ENCODE results near the gene HSBP1L1. TPM values are rescaled to one million over a fixed set of nuclear protein-coding genes. Genes with fewer than 3 reads are reported as not detected.

HSBP1L1 gene
- total and polyA plus RNA-seq, 2 donors (not counting 3 experiments of a cell fraction or from before 2014, with no cell fraction given): 5.2 to 7.1 TPM

DNA sequence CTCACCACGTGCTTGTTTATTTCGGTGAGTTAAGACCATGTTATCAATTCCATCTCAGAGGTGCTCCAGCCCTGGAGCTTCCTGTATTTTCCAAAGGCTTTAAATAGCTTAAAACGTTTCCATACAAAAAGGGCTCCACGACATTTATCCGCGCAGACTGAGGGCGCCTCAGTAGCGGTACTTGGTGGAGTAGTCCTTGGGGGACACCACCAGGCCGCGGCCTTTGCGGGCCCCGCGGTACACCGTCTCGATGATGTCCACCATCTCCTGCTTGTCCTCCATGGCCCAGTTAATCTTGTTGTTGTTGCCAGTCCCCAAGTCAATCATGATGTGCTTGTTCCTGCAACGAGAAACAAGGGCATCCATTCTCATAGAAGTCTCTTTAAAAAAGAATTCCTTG lies 9.1 kb downstream of the HSBP1L1 start:
- no peak for FAIRE-seq
- no peaks in the 10 kb centered on the region for H3K27me3 ChIP-seq (ENCODE audit: control insufficient read depth in 2 of 2, insufficient read depth in 2 of 2, low read length in 2 of 2)
- H3K4me2 ChIP-seq (ENCODE audit: insufficient read depth, low read length): no peak overlapping the region
- intact Hi-C loops (cut with micrococcal nuclease): no loop called here
- H3K79me2 ChIP-seq (ENCODE audit: control insufficient read depth, insufficient read depth, low read length): peaks cover 51% of the 10 kb centered on the region
- no peak overlapping the region for H2AFZ ChIP-seq (ENCODE audit: low read depth, low read length)
- no peak overlapping the region for H3K4me3 ChIP-seq (replicated peaks in 1 of 3; ENCODE audit: insufficient read depth in 1 of 3, low read depth in 1 of 3, low read length in 3 of 3)
- H3K9me3 ChIP-seq (replicated peaks; ENCODE audit: control insufficient read depth, insufficient read depth, low read length): no peaks in the 10 kb centered on the region
- H3K9ac ChIP-seq (replicated peaks; ENCODE audit: extremely low read depth, insufficient read depth, low read length): no peak overlapping the region
- DNase-seq (ENCODE audit: low read depth, low spot score): no peak
- no TSS peak for BruUV-seq (replicated peaks)
- H3K9me1 ChIP-seq (replicated peaks; ENCODE audit: control insufficient read depth, extremely low read depth, insufficient read depth, low read length): no peaks in the 10 kb centered on the region
- H3K4me1 ChIP-seq (ENCODE audit: control insufficient read depth, extremely low read depth, insufficient read depth, low read length): no peaks in the 10 kb centered on the region
- no peaks in the 10 kb centered on the region for H4K20me1 ChIP-seq (replicated peaks; ENCODE audit: control insufficient read depth, extremely low read depth, insufficient read depth, low read length)
- ChIA-PET CTCF (no interaction called here), POLR2A (no interaction called here)
- dilution Hi-C loops (cut with MboI; ENCODE audit: extremely low pct_ligation_motif_present, low sequenced_read_pairs): no loop called here
- no peak overlapping the region for H3K27ac ChIP-seq (ENCODE audit: insufficient read depth, low read depth, low read length)
- peaks cover 0 to 16% of the 10 kb centered on the region in 2 experiments for H3K36me3 ChIP-seq (ENCODE audit: control insufficient read depth in 2 of 2, extremely low read depth in 1 of 2, insufficient read depth in 2 of 2, low read length in 2 of 2)
- TF ChIP-seq FOS (IDR thresholded peaks at IDR 0.05; ENCODE audit: borderline replicate concordance, insufficient read depth, low read length): no peak
- no peak for TF ChIP-seq POLR2AphosphoS5 (IDR thresholded peaks at IDR 0.05; ENCODE audit: insufficient read depth, low read depth, low read length)
- TF ChIP-seq, protein P1, sequence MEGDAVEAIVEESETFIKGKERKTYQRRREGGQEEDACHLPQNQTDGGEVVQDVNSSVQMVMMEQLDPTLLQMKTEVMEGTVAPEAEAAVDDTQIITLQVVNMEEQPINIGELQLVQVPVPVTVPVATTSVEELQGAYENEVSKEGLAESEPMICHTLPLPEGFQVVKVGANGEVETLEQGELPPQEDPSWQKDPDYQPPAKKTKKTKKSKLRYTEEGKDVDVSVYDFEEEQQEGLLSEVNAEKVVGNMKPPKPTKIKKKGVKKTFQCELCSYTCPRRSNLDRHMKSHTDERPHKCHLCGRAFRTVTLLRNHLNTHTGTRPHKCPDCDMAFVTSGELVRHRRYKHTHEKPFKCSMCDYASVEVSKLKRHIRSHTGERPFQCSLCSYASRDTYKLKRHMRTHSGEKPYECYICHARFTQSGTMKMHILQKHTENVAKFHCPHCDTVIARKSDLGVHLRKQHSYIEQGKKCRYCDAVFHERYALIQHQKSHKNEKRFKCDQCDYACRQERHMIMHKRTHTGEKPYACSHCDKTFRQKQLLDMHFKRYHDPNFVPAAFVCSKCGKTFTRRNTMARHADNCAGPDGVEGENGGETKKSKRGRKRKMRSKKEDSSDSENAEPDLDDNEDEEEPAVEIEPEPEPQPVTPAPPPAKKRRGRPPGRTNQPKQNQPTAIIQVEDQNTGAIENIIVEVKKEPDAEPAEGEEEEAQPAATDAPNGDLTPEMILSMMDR (IDR thresholded peaks at IDR 0.05; ENCODE audit: extremely low read depth in 1 of 2, insufficient read depth in 1 of 2, low read depth in 1 of 2, low read length in 2 of 2): no peak
- TF ChIP-seq GATA2 (IDR thresholded peaks at IDR 0.05; ENCODE audit: insufficient read depth, insufficient read length, low read depth, low read length): no peak

DNA sequence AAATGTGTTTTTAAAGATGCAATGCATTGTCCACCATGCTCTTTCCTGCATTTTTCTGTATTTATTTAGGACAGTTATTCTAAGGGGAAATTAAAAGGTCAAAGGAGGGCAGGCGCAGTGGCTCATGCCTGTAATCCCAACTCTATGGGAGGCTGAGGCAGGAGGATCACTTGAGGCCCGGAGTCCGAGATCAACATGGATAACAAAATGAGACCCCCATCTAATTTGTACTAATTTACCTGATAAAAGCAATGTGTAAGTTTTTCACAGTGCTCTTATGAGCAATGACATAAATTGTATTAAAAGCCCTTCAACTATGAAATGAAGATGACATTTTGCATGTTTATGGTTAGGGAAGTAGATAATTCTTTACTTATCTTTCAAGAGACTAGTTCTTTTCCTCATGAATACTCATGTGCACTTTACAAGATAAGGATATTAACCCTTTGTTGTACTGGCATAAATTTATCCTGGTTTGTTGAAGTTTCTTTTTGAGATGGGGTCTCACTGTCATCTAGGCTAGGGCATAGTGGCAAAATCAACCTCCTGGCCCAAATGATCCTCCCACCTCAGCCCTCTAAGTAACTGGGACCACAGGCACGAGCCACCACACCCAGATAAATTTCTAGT lies 9.7 kb downstream of the HSBP1L1 start:
- H4K20me1 ChIP-seq (replicated peaks; ENCODE audit: control insufficient read depth, extremely low read depth, insufficient read depth, low read length): no peaks in the 10 kb centered on the region
- dilution Hi-C loops (cut with MboI; ENCODE audit: extremely low pct_ligation_motif_present, low sequenced_read_pairs): no loop called here
- TF ChIP-seq POLR2AphosphoS5 (IDR thresholded peaks at IDR 0.05; ENCODE audit: insufficient read depth, low read depth, low read length) (no peak), GATA2 (IDR thresholded peaks at IDR 0.05; ENCODE audit: insufficient read depth, insufficient read length, low read depth, low read length) (no peak), FOS (IDR thresholded peaks at IDR 0.05; ENCODE audit: borderline replicate concordance, insufficient read depth, low read length) (no peak), POLR2A (IDR thresholded peaks at IDR 0.05; ENCODE audit: low read depth, low read length) (no peak), EZH2 (IDR thresholded peaks at IDR 0.05; ENCODE audit: borderline replicate concordance, low read depth, low read length, severe bottlenecking) (no peak)
- TF ChIP-seq, protein P2, sequence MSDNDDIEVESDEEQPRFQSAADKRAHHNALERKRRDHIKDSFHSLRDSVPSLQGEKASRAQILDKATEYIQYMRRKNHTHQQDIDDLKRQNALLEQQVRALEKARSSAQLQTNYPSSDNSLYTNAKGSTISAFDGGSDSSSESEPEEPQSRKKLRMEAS (IDR thresholded peaks at IDR 0.05; ENCODE audit: insufficient read depth, insufficient read length): no peak
- peaks cover 57% of the 10 kb centered on the region for H3K79me2 ChIP-seq (ENCODE audit: control insufficient read depth, insufficient read depth, low read length)
- FAIRE-seq: no peak
- CTCF ChIA-PET: no interaction called here
- no peaks in the 10 kb centered on the region for H3K9me3 ChIP-seq (replicated peaks; ENCODE audit: control insufficient read depth, insufficient read depth, low read length)
- intact Hi-C loops (cut with micrococcal nuclease): no loop called here
- no peak overlapping the region for H3K4me3 ChIP-seq (replicated peaks in 1 of 3; ENCODE audit: insufficient read depth in 1 of 3, low read depth in 1 of 3, low read length in 3 of 3)
- BruUV-seq (replicated peaks): no TSS peak
- H3K9ac ChIP-seq (replicated peaks; ENCODE audit: extremely low read depth, insufficient read depth, low read length): no peak overlapping the region
- no peaks in the 10 kb centered on the region for H3K4me1 ChIP-seq (ENCODE audit: control insufficient read depth, extremely low read depth, insufficient read depth, low read length)
- H3K27ac ChIP-seq (ENCODE audit: insufficient read depth, low read depth, low read length): no peak overlapping the region
- no peaks in the 10 kb centered on the region for H3K27me3 ChIP-seq (ENCODE audit: control insufficient read depth in 2 of 2, insufficient read depth in 2 of 2, low read length in 2 of 2)
- H3K36me3 ChIP-seq (ENCODE audit: control insufficient read depth in 2 of 2, extremely low read depth in 1 of 2, insufficient read depth in 2 of 2, low read length in 2 of 2): peaks cover 1 to 17% of the 10 kb centered on the region in 2 experiments
- H3K4me2 ChIP-seq (ENCODE audit: insufficient read depth, low read length): no peak overlapping the region
- no peak overlapping the region for H2AFZ ChIP-seq (ENCODE audit: low read depth, low read length)
- POLR2A ChIA-PET: no interaction called here
- H3K9me1 ChIP-seq (replicated peaks; ENCODE audit: control insufficient read depth, extremely low read depth, insufficient read depth, low read length): no peaks in the 10 kb centered on the region
- DNase-seq (ENCODE audit: low read depth, low spot score): no peak
